C4-2B (cell line): ENCODE measurements around the gene RNF113A.
"Not testable (repeated sequence)": the region's sequence is repeated elsewhere in the genome, so short reads cannot be mapped to it uniquely, and the experiment has no call there.

ENCODE experiments used
- H3K27ac ChIP-seq: fragments of 450-650 bp; 2 replicates; pipeline ENCODE4 v1.5.1; 2017
- ZFX ChIP-seq: fragments of 450-650 bp; IDR thresholded peaks from 2 replicates; pipeline ENCODE4 v1.6.1; 2017
- TF ChIP-seq, protein P1 (sequence below): fragments of 450-650 bp; conservative IDR thresholded peaks from 2 replicates; pipeline ENCODE4 v1.5.1; 2017; ENCODE audit warnings: mild to moderate bottlenecking

Gene RNF113A

DNA sequence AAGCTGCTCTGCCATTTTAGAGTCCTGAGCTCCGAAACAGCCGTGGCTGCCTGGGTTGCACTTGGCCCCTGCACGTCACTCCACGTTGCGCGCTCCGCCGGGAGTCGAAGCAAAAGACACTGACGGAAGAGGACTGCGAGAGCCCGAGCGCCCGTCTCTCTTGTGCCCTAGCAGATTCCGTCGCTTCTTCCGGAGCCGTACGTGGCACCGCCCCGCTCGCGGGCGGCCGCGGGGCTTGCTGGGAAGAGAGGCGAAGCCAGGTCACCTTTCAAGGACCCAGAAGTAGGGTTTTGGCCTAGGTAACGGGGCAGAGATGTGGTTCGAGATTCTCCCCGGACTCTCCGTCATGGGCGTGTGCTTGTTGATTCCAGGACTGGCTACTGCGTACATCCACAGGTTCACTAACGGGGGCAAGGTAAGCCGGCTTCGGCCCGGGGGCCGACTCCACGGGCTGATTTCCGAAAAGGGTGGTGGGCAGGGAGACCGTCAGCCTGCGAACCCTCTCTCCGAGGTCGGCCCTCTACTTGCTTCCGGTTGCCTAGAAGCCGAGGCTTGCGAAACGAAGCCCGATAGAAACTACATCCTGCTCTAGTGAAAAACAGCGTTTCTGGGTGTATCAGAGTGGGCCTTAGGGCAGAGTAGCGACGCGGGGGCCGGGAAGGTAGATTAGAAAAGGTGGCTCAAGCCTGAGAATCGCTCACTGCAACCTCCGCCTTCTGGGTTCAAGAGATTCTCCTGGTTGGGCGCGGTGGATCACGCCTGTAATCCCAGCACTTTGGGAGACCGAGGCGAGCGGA lies at the start of gene RNF113A, which contains the start of gene NDUFA1:
TSS of gene RNF113A (minus strand) at position 135 of the 797 bp plus-strand sequence. CDS start at position 15, 120 bp downstream.
TSS of gene NDUFA1 (plus strand) at position 234 of the 797 bp plus-strand sequence. CDS start at position 314, 80 bp downstream.
- TF ChIP-seq ZFX, result peak; percentile 91
- TF ChIP-seq, protein P1, sequence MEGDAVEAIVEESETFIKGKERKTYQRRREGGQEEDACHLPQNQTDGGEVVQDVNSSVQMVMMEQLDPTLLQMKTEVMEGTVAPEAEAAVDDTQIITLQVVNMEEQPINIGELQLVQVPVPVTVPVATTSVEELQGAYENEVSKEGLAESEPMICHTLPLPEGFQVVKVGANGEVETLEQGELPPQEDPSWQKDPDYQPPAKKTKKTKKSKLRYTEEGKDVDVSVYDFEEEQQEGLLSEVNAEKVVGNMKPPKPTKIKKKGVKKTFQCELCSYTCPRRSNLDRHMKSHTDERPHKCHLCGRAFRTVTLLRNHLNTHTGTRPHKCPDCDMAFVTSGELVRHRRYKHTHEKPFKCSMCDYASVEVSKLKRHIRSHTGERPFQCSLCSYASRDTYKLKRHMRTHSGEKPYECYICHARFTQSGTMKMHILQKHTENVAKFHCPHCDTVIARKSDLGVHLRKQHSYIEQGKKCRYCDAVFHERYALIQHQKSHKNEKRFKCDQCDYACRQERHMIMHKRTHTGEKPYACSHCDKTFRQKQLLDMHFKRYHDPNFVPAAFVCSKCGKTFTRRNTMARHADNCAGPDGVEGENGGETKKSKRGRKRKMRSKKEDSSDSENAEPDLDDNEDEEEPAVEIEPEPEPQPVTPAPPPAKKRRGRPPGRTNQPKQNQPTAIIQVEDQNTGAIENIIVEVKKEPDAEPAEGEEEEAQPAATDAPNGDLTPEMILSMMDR, result no peak
- peak within 1 kb of the TSS; percentile 89 for H3K27ac ChIP-seq

DNA sequence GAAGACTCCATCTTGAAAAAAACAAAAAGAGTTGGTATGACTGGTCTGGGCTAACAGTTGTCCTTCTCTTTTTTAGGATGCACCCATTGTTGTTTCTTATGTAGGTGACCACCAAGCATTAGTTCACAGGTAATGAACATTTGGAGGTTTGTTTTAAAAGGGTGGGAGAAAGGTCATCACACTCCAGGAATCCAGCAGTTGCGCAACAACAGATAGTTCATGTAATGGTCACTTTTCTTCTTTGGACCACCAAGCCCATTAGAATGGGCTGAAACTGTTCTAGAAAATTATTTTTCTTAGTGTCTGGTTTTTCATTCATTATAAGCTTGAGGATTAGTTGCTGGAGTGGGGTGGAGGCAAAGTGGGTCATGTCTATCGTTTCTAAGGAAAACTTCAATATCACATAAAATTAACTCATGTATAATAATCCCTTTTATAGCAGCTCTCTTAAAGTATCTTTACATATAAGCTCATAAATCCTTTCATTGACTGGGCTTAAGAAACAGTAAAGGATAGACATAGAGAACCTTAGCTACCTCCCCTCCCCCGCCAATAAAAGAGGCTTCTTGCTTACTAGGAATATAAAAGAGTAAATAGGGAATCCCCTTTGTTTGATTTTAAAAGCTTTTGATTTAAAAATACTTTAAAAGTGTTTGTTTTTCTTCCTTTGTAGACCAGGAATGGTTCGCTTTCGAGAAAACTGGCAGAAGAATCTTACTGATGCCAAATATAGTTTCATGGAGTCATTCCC lies 48.5 kb upstream of the RNF113A start:
- no peak overlapping the region for H3K27ac ChIP-seq

DNA sequence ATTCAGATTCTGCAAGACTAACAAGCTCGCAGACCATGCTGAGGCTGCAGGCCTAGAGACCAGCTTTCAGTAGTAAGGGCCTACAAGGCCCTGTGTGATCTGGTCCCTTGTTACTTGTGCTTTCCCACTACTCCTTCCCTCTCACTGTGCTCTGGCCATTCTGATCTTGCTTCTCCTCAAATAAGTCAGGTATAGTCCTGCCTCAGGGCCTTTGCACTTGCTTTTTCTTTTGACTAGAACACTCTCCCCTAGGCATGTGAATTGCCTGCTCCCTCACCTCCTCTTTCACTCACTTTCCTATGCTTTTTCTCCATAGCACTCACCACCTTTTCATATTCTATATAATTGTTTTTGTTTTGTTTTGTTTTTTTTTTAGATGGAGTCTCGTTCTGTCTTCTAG lies 46.3 kb upstream of the RNF113A start:
- TF ChIP-seq, protein P1, result no peak
- TF ChIP-seq ZFX, result no peak
- H3K27ac ChIP-seq, result no peak overlapping the region

More for the DNA sequence above, 48.5 kb upstream of the RNF113A start:
- TF ChIP-seq, protein P1, result no peak
- no peak for TF ChIP-seq ZFX

DNA sequence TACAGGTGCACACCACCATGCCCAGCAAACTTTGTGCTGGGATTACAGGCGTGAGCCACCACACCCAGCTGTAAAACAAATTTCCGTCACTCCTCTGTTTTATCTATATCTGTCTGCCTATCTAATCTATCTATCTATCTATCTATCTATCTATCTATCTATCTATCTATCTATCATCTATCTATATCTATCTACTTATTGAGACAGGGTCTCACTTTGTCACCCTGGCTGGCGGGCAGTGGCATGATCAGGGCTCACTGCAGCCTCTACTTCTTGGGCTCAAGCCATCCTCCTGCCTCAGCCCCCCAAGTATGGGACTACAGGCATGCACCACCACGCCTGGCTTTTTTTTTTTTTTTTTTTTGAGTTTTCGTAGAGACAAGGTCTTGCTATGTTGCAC lies 44.8 kb upstream of the RNF113A start:
- no peak overlapping the region for H3K27ac ChIP-seq
- TF ChIP-seq, protein P1, result no peak
- no peak for TF ChIP-seq ZFX

DNA sequence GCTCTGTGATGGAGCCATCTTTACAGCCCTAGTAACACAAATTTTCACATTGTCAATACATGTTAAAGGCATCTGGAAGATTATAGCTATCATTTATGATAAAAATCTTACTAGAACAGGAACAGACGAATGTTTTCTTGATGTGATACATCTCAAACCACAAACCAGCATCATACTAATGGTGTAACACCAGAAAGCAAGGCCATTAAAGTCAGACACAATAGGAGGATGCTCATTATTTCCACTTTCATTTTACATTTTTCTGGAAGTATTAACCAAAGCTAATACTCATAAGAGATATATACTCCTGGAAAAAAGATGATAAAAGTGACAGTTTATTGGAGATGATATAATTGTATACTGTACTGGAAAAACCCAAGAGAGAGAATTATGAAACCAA lies 29.4 kb upstream of the RNF113A start:
- H3K27ac ChIP-seq, result no peak overlapping the region
- TF ChIP-seq ZFX, result no peak
- TF ChIP-seq, protein P1, result no peak

DNA sequence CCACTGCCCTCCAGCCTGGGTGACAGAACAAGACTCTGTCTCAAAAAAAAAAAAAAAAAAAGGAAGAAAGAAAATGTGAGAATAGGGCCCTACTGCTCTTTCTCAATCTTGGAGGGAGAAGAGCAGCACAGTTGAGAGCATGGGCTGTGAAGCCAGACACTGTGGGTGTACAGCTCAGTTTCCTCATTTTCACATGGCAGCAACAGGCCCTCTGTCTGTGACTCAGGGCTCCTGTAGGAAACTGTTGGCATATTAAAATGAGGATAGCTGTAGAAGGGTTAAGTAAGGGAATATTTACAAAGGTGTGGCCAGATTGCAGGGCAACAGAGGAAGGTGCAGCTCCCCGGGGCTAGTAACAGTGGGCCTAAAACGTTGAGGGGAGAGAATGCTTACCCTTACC lies 27.6 kb upstream of the RNF113A start:
- H3K27ac ChIP-seq, result no peak overlapping the region
- TF ChIP-seq, protein P1, result no peak
- TF ChIP-seq ZFX, result no peak

DNA sequence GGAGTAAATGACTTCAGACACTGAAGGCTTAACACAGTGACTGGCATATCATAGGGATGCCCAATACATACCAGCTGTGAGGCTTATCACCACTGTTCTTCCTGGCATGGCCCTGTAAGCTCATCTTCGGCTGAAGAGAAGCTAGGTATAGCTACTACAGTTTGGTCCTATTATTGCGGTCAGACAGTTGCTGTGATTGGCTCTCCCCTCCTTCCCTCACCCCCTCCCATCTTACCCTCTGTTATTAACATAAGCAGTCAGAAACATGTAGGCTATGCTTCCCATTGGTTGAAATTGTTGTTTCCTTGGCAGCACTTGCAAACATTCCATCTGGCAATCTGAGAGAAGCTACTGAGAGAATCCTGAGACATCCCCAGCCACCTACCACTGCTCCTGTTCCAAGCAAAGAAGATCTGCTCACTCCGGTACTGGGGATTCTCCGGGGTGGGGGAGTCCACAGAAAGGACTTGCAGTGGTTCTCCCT lies 24.4 kb upstream of the RNF113A start, which contains the start of gene AKAP14:
TSS of gene AKAP14 (plus strand) at position 51 of the 484 bp plus-strand sequence. CDS start 7,331 bp downstream, outside the sequence.
- H3K27ac ChIP-seq, result no peak within 1 kb of the TSS

DNA sequence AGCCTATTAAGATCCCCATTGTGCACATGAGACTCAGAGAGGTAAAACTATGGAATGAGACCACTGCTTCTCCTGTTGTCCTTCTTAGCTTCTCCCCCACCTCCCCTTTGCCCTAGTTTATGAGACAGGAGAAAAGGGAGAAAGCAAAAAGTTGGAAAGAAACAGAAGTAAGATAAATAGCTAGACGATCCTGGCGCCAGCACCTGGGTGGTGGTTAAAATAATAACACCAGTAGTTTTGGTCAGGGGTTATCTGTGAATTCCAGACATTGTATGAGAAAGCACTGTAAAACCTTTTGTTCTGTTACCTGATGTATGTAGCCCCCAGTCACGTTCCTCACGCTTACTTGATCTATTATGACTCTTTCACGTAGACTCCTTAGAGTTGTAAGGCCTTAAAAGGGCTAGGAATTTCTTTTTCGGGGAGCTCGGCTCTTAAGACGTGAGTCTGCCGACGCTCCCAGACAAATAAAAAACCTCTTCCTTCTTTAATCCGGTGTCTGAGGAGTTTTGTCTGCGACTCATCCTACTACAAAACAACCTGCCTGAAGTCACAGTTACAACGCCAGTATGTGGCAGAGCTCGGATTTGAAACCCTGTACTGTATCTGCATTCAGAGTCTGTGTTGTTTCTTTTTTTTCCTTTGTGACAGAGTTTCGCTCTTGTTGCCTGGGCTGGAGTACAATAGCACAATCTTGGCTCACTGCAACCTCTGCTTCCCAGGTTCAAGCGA lies 20.6 kb upstream of the RNF113A start:
- H3K27ac ChIP-seq, result not testable (repeated sequence)

More for the DNA sequence above, 24.4 kb upstream of the RNF113A start, which contains the start of gene AKAP14:
- TF ChIP-seq ZFX, result no peak
- TF ChIP-seq, protein P1, result no peak

DNA sequence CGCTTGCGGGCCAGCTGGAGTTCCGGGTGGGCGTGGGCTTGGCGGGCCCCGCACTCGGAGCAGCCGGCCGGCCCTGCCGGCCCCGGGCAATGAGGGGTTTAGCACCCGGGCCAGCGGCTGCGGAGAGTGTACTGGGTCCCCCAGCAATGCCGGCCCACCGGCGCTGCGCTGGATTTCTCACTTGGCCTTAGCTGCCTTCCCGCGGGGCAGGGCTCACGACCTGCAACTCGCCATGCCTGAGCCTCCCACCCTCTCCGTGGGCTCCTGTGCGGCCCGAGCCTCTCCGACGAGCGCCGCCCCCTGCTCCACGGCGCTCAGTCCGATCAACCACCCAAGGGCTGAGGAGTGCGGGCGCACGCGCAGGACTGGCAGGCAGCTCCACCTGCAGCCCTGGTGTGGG lies 19.1 kb upstream of the RNF113A start:
- H3K27ac ChIP-seq, result not testable (repeated sequence)
